Activated T-helper 9 cell treated with anti-CD3 and anti-CD28 coated beads, Interleukin-2, amount 50 U/mL, for 16 hours (primary cell): Measurements from ENCODE around the gene LRRN4.
"Not testable (repeated sequence)": the region's sequence is repeated elsewhere in the genome, so short reads cannot be mapped to it uniquely, and the experiment has no call there.

ENCODE experiments used
- DNase-seq: peaks from one replicate; pipeline ENCODE4 v3.0.0-alpha.2; 2020; ENCODE audit warnings: low read depth

The LRRN4 gene

GRCh38 chr20:6058684-6059295 lies 4.9 kb upstream of the LRRN4 start:
- no peak for DNase-seq

GRCh38 chr20:6057691-6058090 lies 3.8 kb upstream of the LRRN4 start:
- no peak for DNase-seq

- no peak for DNase-seq
Observed at GRCh38 chr20:6057139-6057538, 3.3 kb upstream of the LRRN4 start.

- no peak for DNase-seq
Observed at GRCh38 chr20:6055981-6056569, 2.2 kb upstream of the LRRN4 start.

- DNase-seq, result no peak
Observed at GRCh38 chr20:6055161-6055783, 1.4 kb upstream of the LRRN4 start.

- DNase-seq, result not testable (repeated sequence)
Observed at GRCh38 chr20:6054689-6055051, 810 bp upstream of the LRRN4 start.

GRCh38 chr20:6053064-6053775 lies 640 bp downstream of the LRRN4 start:
- no peak for DNase-seq

GRCh38 chr20:6051505-6051904 lies 2.4 kb downstream of the LRRN4 start:
- no peak for DNase-seq

GRCh38 chr20:6048391-6048790 lies 5.5 kb downstream of the LRRN4 start:
- DNase-seq, result no peak

- no peak for DNase-seq
Observed at GRCh38 chr20:6046432-6046831, 7.4 kb downstream of the LRRN4 start.

- no peak for DNase-seq
Observed at GRCh38 chr20:6045566-6045965, 8.3 kb downstream of the LRRN4 start.

- no peak for DNase-seq
Observed at GRCh38 chr20:6044115-6044514, 9.7 kb downstream of the LRRN4 start.

- DNase-seq, result no peak
Observed at GRCh38 chr20:6041808-6042265, 12.0 kb downstream of the LRRN4 start.

GRCh38 chr20:6040958-6041807 lies 12.7 kb downstream of the LRRN4 start:
- DNase-seq, result no peak

GRCh38 chr20:6040540-6040939 lies 13.3 kb downstream of the LRRN4 start:
- DNase-seq, result no peak

- DNase-seq, result no peak
Observed at GRCh38 chr20:6039766-6040165, 14.1 kb downstream of the LRRN4 start.

- no peak for DNase-seq
Observed at GRCh38 chr20:6038256-6038655, 15.6 kb downstream of the LRRN4 start.

GRCh38 chr20:6037082-6037481 lies 16.8 kb downstream of the LRRN4 start:
- DNase-seq, result no peak

GRCh38 chr20:6036213-6036612 lies 17.6 kb downstream of the LRRN4 start:
- DNase-seq, result no peak

GRCh38 chr20:6034134-6034969 lies 19.5 kb downstream of the LRRN4 start:
- DNase-seq, result no peak

- not testable (repeated sequence) for DNase-seq
Observed at GRCh38 chr20:6032907-6033306, 21.0 kb downstream of the LRRN4 start.
